Measurements from ENCODE around the gene ACADSB. TPM values are rescaled to one million over a fixed set of nuclear protein-coding genes. Genes with fewer than 3 reads are reported as not detected.

The ACADSB gene
- total RNA-seq (10 to 100 TPM; 10.5 to 26.6 (median 24.0) TPM), polyA plus RNA-seq (10 to 100 TPM in 1 of 2 donors, 1 to 10 TPM in 1; 8.8 to 25.3 TPM)
- long read RNA-seq, donor 1, full-length matches to known transcripts = 4 of 11 reads
- long read RNA-seq, donor 1, partial matches to known transcripts = 3 of 11 reads
- long read RNA-seq, donor 1, other reads (novel, unspliced or antisense) = 4 of 11 reads
- long read RNA-seq, donor 2, full-length matches to known transcripts = 5 of 5 reads
- long read RNA-seq, donor 2, partial matches to known transcripts = 0 of 5 reads
- long read RNA-seq, donor 2, other reads (novel, unspliced or antisense) = 0 of 5 reads
- long read RNA-seq, donor 3, full-length matches to known transcripts = 3 of 5 reads
- long read RNA-seq, donor 3, partial matches to known transcripts = 1 of 5 reads
- long read RNA-seq, donor 3, other reads (novel, unspliced or antisense) = 1 of 5 reads

DNA sequence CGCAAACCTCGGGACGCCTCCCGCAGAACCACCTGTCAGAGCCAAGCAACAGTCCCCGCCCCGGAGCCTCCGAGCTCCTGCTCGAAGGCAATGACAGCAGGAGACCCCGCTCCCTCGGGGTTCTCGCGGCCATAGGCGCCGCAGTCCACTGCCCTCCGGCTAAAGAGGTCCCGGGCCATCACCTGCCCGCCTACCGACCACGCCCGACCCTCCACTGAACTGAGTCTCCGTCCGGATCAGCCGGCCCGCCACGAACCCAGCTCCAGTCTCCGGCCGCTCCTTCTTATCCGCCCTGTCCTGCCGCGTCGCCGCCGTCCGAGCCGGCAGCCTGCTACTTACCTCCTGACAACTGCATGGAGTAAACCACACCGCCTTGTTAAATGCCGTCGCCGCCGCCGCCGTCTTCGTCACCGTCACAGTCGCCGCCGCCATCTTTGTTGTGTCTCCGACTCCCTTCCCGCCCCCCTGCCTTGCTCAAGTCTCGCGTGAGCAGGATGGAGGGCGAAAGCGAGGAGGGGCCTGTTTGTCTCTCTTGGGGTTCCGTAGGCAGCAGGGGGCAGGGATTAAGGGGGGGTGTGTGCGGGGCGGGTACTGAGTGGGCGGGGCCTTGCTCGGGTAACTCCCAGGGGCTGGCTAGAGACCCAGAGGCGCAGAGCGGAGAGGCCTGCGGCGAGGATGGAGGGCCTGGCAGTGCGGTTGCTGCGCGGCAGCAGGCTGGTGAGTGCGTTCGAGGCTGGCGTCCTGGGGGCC, at the start of gene ACADSB, which contains the start of gene IKZF5:
ACADSB (plus strand) TSS at position 652 of the 750 bp plus-strand sequence; CDS start at position 676, 24 bp downstream.
IKZF5 (minus strand) TSS at position 441 of the 750 bp plus-strand sequence. CDS start 10,170 bp downstream, outside the sequence.
- Histone ChIP-seq H3K4me1 (ENCODE audit: insufficient read depth) (peaks cover 5% of the 10 kb centered on the region), H3K27me3 (no peaks in the 10 kb centered on the region), H3K27ac (peak within 1 kb of the TSS; percentile 77 to 79), H3K9me3 (no peaks in the 10 kb centered on the region), H3K4me3 (peak within 1 kb of the TSS; percentile 98), H3K36me3 (no peaks in the 10 kb centered on the region)
- 0 to 1% (median 0%) methylated on average over 44 to 68 of the region's 68 CpGs for WGBS, 3 donors
- DNase-seq = peak; percentile 95 to 97 (median 95)
- TF ChIP-seq POLR2A (IDR thresholded peaks at IDR 0.05) (peak; percentile 84), EP300 (IDR thresholded peaks at IDR 0.05) (no peak)
- TF ChIP-seq, protein P1, sequence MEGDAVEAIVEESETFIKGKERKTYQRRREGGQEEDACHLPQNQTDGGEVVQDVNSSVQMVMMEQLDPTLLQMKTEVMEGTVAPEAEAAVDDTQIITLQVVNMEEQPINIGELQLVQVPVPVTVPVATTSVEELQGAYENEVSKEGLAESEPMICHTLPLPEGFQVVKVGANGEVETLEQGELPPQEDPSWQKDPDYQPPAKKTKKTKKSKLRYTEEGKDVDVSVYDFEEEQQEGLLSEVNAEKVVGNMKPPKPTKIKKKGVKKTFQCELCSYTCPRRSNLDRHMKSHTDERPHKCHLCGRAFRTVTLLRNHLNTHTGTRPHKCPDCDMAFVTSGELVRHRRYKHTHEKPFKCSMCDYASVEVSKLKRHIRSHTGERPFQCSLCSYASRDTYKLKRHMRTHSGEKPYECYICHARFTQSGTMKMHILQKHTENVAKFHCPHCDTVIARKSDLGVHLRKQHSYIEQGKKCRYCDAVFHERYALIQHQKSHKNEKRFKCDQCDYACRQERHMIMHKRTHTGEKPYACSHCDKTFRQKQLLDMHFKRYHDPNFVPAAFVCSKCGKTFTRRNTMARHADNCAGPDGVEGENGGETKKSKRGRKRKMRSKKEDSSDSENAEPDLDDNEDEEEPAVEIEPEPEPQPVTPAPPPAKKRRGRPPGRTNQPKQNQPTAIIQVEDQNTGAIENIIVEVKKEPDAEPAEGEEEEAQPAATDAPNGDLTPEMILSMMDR (IDR thresholded peaks at IDR 0.05) = peak in 1 of 3 donors; percentile 4
- intact Hi-C loops (cut with DNase I) = loop anchor here in 2 of 4 donors (5.0 to 10.0 kb wide), 2 partner anchors 146 to 1379 kb away; partner anchors contain the start of gene BUB3 (in 1 of the 2)

DNA sequence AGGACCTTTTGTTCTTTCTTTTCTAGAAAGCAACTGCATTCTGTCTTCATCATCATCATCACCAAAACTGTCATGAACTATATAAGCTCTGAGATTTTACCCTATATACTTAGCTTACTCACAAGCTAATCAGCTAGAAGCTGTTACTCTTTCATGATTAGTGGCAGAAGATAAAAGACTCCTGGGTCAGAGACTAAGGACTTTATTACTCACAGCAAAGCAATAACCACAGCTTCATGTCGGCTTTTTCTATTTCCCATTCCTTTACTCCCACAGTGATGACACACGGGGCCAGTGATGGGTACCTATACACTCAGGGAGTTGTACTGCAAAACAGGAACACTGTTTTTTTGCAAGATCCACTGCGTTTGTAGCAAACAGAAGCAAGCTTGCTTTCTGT, 46.4 kb upstream of the ACADSB start:
- Histone ChIP-seq H3K27me3 (no peaks in the 10 kb centered on the region), H3K4me3 (no peak overlapping the region), H3K9me3 (no peaks in the 10 kb centered on the region), H3K27ac (no peak overlapping the region), H3K36me3 (no peaks in the 10 kb centered on the region), H3K4me1 (ENCODE audit: insufficient read depth) (no peaks in the 10 kb centered on the region)
- no peak for DNase-seq
- WGBS, 3 donors = 60 to 79% (median 72%) methylated on average over 3 of the region's 3 CpGs
- intact Hi-C loops (cut with DNase I) = no loop called here
- TF ChIP-seq, protein P1 (IDR thresholded peaks at IDR 0.05) = no peak
- TF ChIP-seq EP300 (IDR thresholded peaks at IDR 0.05) (no peak), POLR2A (IDR thresholded peaks at IDR 0.05) (no peak)

DNA sequence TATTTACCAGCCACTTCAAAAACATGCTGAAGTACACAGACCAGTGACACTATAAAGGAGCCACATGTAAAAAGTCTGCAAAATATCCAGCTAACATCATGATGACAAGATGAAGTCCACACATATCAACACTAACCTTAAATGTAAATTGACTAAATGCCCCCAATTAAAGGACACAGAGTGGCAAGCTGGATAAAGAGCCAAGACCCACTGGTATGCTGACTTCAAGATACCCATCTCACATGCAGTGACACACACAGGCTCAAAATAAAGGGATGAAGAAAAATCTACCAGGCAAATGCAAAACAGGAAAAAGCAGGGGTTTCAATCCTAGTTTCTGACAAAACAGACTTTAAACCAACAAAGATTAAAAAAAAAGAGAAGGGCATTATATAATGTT, 41.9 kb upstream of the ACADSB start:
- H3K4me1 ChIP-seq (ENCODE audit: insufficient read depth) = no peaks in the 10 kb centered on the region
- no peaks in the 10 kb centered on the region for H3K9me3 ChIP-seq
- H3K27me3 ChIP-seq = no peaks in the 10 kb centered on the region
- DNase-seq = no peak
- no peak overlapping the region for H3K27ac ChIP-seq
- H3K4me3 ChIP-seq = no peak overlapping the region
- H3K36me3 ChIP-seq = no peaks in the 10 kb centered on the region
- intact Hi-C loops (cut with DNase I) = no loop called here
- no peak for TF ChIP-seq POLR2A (IDR thresholded peaks at IDR 0.05)
- no peak for TF ChIP-seq EP300 (IDR thresholded peaks at IDR 0.05)
- TF ChIP-seq, protein P1 (IDR thresholded peaks at IDR 0.05) = no peak

DNA sequence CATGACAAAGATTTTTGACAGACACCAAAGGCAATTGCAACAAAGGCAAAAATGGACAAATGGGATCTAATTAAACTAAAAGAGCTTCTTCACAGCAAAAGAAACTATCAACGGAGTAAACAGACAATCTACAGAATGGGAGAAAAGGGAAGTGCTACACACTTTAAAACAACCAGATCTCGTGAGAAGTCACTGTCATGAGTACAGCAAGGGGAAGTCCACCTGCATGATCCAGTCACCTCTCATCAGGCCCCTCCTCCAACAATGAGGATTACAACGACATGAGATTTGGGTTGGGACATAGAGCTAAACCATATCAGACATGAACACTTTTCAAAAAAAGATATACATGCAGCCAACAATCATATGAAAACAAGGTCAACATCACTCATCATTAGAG, 40.1 kb upstream of the ACADSB start:
- Histone ChIP-seq H3K9me3 (no peaks in the 10 kb centered on the region), H3K36me3 (no peaks in the 10 kb centered on the region)
- TF ChIP-seq POLR2A (IDR thresholded peaks at IDR 0.05) = no peak

More for the DNA sequence above, 40.1 kb upstream of the ACADSB start:
- no peak for DNase-seq
- Histone ChIP-seq H3K27me3 (no peaks in the 10 kb centered on the region), H3K4me3 (no peak overlapping the region), H3K4me1 (ENCODE audit: insufficient read depth) (no peaks in the 10 kb centered on the region), H3K27ac (no peak overlapping the region)
- intact Hi-C loops (cut with DNase I) = no loop called here
- WGBS, 3 donors = 78 to 87% (median 86%) methylated on average over 3 of the region's 3 CpGs

Data from ovary (tissue), 10 donors.